Lung (tissue), 12 donors: ENCODE measurements around the gene RRP1. TPM values are rescaled to one million over a fixed set of nuclear protein-coding genes. Genes with fewer than 3 reads are reported as not detected.

Source experiments
- ATAC-seq: fragments of 200-7000 bp; cut with Tn5 transposase; one replicate; pipeline ENCODE4 v1.9.1; 2020; ENCODE audit warnings: moderate number of reproducible peaks; ENCODE audit not compliant: insufficient read depth, low FRiP score
- DNase-seq, 3 donors: peaks; one replicate each; pipeline ENCODE4 v3.0.0-alpha.2; 2013 to 2017
- H3K27ac ChIP-seq, 2 donors: one replicate each; pipeline ENCODE4 v1.5.1; 2013; ENCODE audit warnings: mild to moderate bottlenecking in 2 of 2, moderate library complexity in 2 of 2, control low read depth in 1 of 2, inconsistent platforms in 1 of 2, low read depth in 1 of 2, low read length in 1 of 2
- H3K27me3 ChIP-seq, 3 donors: one replicate each; pipeline ENCODE4 v1.5.1; 2013; ENCODE audit warnings: low read length in 2 of 3; ENCODE audit not compliant: control insufficient read depth in 3 of 3, insufficient read depth in 3 of 3
- H3K36me3 ChIP-seq, 4 donors: one replicate each; pipeline ENCODE4 v1.5.1; 2013; ENCODE audit warnings: low read length in 4 of 4, mild to moderate bottlenecking in 1 of 4, moderate library complexity in 1 of 4; ENCODE audit not compliant: control insufficient read depth in 4 of 4, insufficient read depth in 4 of 4
- H3K4me1 ChIP-seq, 5 donors: one replicate each; pipeline ENCODE4 v1.5.1; 2013; ENCODE audit warnings: low read length in 5 of 5, mild to moderate bottlenecking in 2 of 5, moderate library complexity in 1 of 5; ENCODE audit not compliant: control insufficient read depth in 5 of 5, insufficient read depth in 5 of 5
- H3K4me3 ChIP-seq: one replicate; pipeline ENCODE4 v1.5.1; 2013; ENCODE audit warnings: mild to moderate bottlenecking, control low read depth, moderate library complexity
- H3K9ac ChIP-seq, 2 donors: one replicate each; pipeline ENCODE4 v1.5.1; 2013; ENCODE audit warnings: low read length in 2 of 2, control low read depth in 1 of 2; ENCODE audit not compliant: insufficient read depth in 1 of 2
- H3K9me3 ChIP-seq, 4 donors: one replicate each; pipeline ENCODE4 v1.5.1; 2013; ENCODE audit warnings: low read length in 3 of 4, mild to moderate bottlenecking in 1 of 4, moderate library complexity in 1 of 4; ENCODE audit not compliant: control insufficient read depth in 4 of 4, insufficient read depth in 3 of 4
- CTCF ChIP-seq: IDR thresholded peaks from 2 replicates; pipeline ENCODE4 v1.5.1; 2012; ENCODE audit warnings: mild to moderate bottlenecking; ENCODE audit errors: control extremely low read depth, extremely low read depth
- WGBS, 2 donors: extraction: QIAGEN DNeasy Blood & Tissue Kit; methylation state at CpG; one replicate each; pipeline ENCODE4 v1.1.7; 2013; 5-methylcytosine and 5-hydroxymethylcytosine counted together
- polyA plus RNA-seq, 2 donors: library from polyadenylated mRNA; stranded (reverse); fragments of 200-250 nt; gene quantifications; one replicate each; pipeline ENCODE4 v1.2.1, GENCODE V29; 2013
- total RNA-seq, 2 donors: library from RNA; depleted of rRNA in 1 of 2; stranded (reverse); fragments of >200 nt in 1 of 2; gene quantifications; one replicate each; pipeline ENCODE4 v1.2.1, GENCODE V29; 2014 to 2021
- donor health status: control.
- donor health status: control.
- donor health status: Bipolar disorder and iron deficiency.
- donor health status: healthy.
- donor health status: DM: yes; HTN: yes; CAD: no.

RRP1 gene
- total and polyA plus RNA-seq, 4 donors, result 15.8 to 26.7 (median 19.5) TPM

DNA sequence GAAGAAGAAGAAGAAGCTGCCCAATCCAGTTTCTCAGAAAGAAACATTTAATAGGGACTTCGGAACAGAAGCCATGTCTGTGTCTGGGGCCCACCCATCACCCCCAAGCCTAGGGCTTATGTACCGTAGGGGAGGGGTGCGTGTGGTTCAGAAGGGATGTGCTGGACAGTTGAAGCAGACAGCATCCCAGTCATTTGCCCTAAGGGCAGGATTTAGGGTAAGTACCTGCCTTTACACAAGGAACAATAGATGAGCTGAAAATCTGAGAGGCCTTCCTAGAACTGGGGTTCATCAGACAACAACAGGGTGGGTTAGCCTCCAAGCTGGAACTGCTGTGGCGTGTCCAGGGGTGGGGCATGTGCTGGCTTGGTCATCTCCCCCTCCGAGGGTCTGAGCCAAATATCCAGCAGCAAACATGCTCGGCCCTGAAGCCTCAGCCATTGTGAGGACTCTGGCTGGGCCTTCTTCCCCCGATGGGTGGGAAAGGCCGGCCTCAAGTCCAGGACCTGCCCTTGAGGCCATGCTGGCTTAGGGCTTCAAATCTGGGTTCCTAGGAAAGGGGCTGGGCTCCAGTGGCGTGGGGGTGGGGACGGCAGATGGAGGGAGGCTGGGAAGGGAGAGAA, 25.4 kb upstream of the RRP1 start:
- H3K9ac ChIP-seq, result no peak overlapping the region
- TF ChIP-seq CTCF, result no peak
- H3K4me1 ChIP-seq, result peaks cover 0 to 7% (median 0%) of the 10 kb centered on the region in 5 donors
- H3K27ac ChIP-seq, result no peak overlapping the region
- H3K27me3 ChIP-seq, result no peaks in the 10 kb centered on the region
- no peak overlapping the region for H3K4me3 ChIP-seq
- 94 to 95% methylated on average over 10 of the region's 10 CpGs for WGBS, 2 donors
- no peaks in the 10 kb centered on the region for H3K9me3 ChIP-seq
- no peak for DNase-seq
- peaks cover 0 to 29% (median 0%) of the 10 kb centered on the region in 4 donors for H3K36me3 ChIP-seq
- ATAC-seq, result no peak

DNA sequence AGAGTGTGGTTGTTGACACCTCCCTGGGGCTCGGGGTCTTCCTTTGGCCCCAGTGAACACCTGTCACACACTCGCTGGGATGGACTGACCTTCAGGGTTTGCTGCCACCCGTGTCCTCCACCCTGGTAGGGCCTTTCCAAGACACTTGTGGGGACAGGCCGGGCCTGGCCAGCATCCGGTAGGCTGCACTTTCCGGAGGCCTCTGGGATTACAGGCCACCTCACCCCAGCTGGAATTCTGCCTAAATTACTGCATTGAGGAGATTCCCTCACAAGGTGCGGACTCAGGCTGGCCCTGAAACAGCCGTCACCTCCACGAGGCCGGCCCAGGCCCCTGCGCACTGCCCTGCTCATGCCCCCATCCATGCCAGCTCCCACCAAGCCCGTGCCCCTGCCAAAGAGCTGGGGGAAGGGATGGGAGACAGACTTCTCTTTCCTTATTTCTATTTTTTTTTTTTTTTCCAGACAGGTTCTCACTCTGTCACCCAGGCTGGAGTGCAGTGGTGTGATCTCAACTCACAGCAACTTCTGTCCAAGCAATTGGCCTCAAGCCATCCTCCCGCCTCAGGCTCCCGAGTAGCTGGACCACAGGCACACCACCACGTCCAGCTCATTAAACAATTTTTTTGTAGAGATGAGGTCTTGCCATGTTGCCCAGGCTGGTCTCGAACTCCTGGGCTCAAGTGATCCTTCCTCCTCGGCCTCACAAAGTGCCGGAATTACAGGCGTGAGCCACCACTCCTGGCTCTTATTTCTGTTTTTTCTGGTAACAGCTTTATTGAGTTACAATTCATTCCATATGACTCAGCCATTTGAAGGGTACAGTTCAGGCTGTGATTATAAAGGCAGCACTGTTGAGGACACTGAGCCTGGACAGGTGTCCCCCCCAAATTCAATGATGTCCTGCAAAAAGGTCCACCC, 24.5 kb upstream of the RRP1 start:
- ATAC-seq, result no peak
- 81 to 86% methylated on average over 19 of the region's 19 CpGs for WGBS, 2 donors
- no peak overlapping the region for H3K9ac ChIP-seq
- H3K27me3 ChIP-seq, result no peaks in the 10 kb centered on the region
- H3K27ac ChIP-seq, result peak overlapping the region in 1 of 2 donors; percentile 18
- H3K36me3 ChIP-seq, result peaks cover 0 to 23% (median 0%) of the 10 kb centered on the region in 4 donors
- TF ChIP-seq CTCF, result no peak
- DNase-seq, result peak in 1 of 3 donors; percentile 30
- H3K4me3 ChIP-seq, result no peak overlapping the region
- H3K9me3 ChIP-seq, result no peaks in the 10 kb centered on the region
- H3K4me1 ChIP-seq, result peaks cover 0 to 7% (median 0%) of the 10 kb centered on the region in 5 donors

DNA sequence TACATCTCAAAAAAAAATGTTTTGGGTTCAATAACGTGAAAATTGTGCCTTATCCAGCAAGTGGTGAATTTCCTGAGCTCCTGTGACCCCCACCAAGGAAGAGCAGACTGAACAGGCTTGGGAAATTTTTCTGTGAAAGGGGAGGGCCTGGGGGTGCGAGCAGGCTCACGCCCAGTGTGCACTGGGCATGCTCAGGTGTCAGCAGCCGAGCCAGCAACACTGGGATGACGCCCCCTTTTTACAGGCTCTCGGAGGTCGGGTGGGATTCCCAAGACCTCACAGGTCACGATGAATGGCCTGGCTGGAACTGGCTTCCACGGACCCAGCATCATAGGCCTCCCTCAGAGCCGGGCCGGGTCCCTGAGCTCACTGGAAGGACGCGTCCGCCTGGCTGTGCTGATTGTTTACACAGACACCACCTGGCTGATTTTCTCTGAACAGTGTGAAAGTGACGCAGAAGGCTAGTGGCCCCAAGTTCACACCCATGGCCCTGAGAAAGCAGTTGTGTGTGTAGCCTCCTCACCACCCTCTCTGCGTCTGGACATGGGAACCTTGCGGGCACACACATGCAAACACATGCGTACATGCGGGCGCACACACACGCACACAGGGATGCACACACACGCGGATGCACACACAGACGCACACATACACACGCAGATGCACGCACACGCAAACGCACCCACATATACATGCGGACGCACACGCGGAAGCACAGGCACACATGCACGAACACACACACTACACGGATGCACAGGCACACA, 22.5 kb upstream of the RRP1 start:
- no peak for TF ChIP-seq CTCF
- Histone ChIP-seq H3K9ac (no peak overlapping the region), H3K27ac (peak overlapping the region in 1 of 2 donors; percentile 46), H3K36me3 (peaks cover 0 to 11% (median 0%) of the 10 kb centered on the region in 4 donors), H3K4me3 (no peak overlapping the region), H3K9me3 (no peaks in the 10 kb centered on the region), H3K4me1 (peaks cover 0 to 7% (median 0%) of the 10 kb centered on the region in 5 donors), H3K27me3 (no peaks in the 10 kb centered on the region)
- DNase-seq, result peak in 1 of 3 donors; percentile 20
- WGBS, 2 donors, result 78 to 86% methylated on average over 34 of the region's 34 CpGs
- ATAC-seq, result no peak
